ENCODE measurements around the gene SLC7A6.

GRCh38 chr16:68348639-68349445 lies 84.5 kb downstream of the SLC7A6 start:
- TF ChIP-seq EZH2 (IDR thresholded peaks at IDR 0.05; ENCODE audit: insufficient read depth, poor library complexity, severe bottlenecking), result no peak
- TF ChIP-seq EZH2phosphoT487 (IDR thresholded peaks at IDR 0.05; ENCODE audit: insufficient read depth, low read depth), result no peak
